SJCRH30 (cell line): ENCODE data around the gene GUCY2F. TPM values are rescaled to one million over a fixed set of nuclear protein-coding genes. Genes with fewer than 3 reads are reported as not detected.

Experiments used
- DNase-seq, 2 experiments: peaks; one replicate each; pipeline ENCODE4 v3.0.0-alpha.2; 2015 to 2020
- H3K27ac ChIP-seq: fragments of 250-450 bp; sonication (Bioruptor Pico); 2 replicates; pipeline ENCODE4 v1.5.1; 2020; ENCODE audit warnings: mild to moderate bottlenecking, moderate library complexity
- H3K27me3 ChIP-seq: fragments of 250-450 bp; sonication (Bioruptor Pico); 2 replicates; pipeline ENCODE4 v1.5.1; 2020; ENCODE audit warnings: mild to moderate bottlenecking, moderate library complexity
- H3K36me3 ChIP-seq: fragments of 250-450 bp; sonication (Bioruptor Pico); 2 replicates; pipeline ENCODE4 v1.5.1; 2020; ENCODE audit warnings: mild to moderate bottlenecking, moderate library complexity
- H3K4me1 ChIP-seq: fragments of 250-450 bp; sonication (Bioruptor Pico); 2 replicates; pipeline ENCODE4 v1.5.1; 2020; ENCODE audit warnings: mild to moderate bottlenecking, moderate library complexity
- H3K4me3 ChIP-seq: fragments of 250-450 bp; sonication (Bioruptor Pico); 2 replicates; pipeline ENCODE4 v1.5.1; 2020; ENCODE audit warnings: mild to moderate bottlenecking, moderate library complexity
- H3K9me3 ChIP-seq: fragments of 250-450 bp; sonication (Bioruptor Pico); replicated peaks from 2 replicates; pipeline ENCODE4 v1.5.1; 2020; ENCODE audit warnings: mild to moderate bottlenecking, moderate library complexity
- total RNA-seq: library from RNA; depleted of rRNA; stranded (reverse); fragments of >200 nt; shearing (Covaris generic); gene quantifications from 2 replicates; pipeline ENCODE4 v1.2.3, GENCODE V29; 2014; rRNA removed

Gene GUCY2F
- total RNA-seq = 0.03 TPM in 1 of 2 replicates, not detected in the other

DNA sequence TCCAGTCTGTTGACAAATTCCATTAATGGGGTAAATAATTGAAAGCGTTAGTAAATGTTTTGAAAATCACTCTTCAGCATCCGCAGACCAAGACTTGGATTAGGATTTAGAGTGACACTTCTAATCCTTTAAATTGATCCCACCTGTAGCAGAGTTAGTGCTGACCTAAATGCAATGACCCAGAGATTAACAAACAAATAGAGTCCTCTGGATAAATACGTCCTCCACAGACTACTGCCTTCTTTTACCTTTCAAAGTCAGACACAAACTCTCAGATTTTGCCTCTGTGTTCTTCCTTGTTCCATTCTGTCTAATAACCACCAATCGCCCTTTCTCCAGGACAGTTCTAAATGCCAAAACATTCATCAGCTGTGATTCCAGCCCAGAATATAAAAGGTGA lies at the start of gene GUCY2F:
GUCY2F (minus strand) TSS at position 101 of the 400 bp plus-strand sequence. CDS start 6,150 bp downstream, outside the sequence.
- H3K27me3 ChIP-seq = no peaks in the 10 kb centered on the region
- DNase-seq = no peak
- no peaks in the 10 kb centered on the region for H3K9me3 ChIP-seq
- no peaks in the 10 kb centered on the region for H3K36me3 ChIP-seq
- H3K27ac ChIP-seq = no peak within 1 kb of the TSS
- no peaks in the 10 kb centered on the region for H3K4me1 ChIP-seq
- no peak within 1 kb of the TSS for H3K4me3 ChIP-seq

- DNase-seq = no peak
- no peak overlapping the region for H3K4me3 ChIP-seq
- H3K27ac ChIP-seq = no peak overlapping the region
- no peaks in the 10 kb centered on the region for H3K27me3 ChIP-seq
- H3K9me3 ChIP-seq = no peaks in the 10 kb centered on the region
- H3K4me1 ChIP-seq = no peaks in the 10 kb centered on the region
- no peaks in the 10 kb centered on the region for H3K36me3 ChIP-seq
Observed at GRCh38 chrX:109519001-109519400, 37.1 kb upstream of the GUCY2F start.

GRCh38 chrX:109511113-109511512 lies 29.2 kb upstream of the GUCY2F start:
- no peak for DNase-seq
- H3K9me3 ChIP-seq = no peaks in the 10 kb centered on the region
- H3K36me3 ChIP-seq = no peaks in the 10 kb centered on the region
- no peak overlapping the region for H3K27ac ChIP-seq
- no peaks in the 10 kb centered on the region for H3K27me3 ChIP-seq
- no peaks in the 10 kb centered on the region for H3K4me1 ChIP-seq
- no peak overlapping the region for H3K4me3 ChIP-seq

GRCh38 chrX:109508915-109509314 lies 27.0 kb upstream of the GUCY2F start:
- no peaks in the 10 kb centered on the region for H3K9me3 ChIP-seq
- H3K27ac ChIP-seq = no peak overlapping the region
- H3K4me3 ChIP-seq = no peak overlapping the region
- no peak for DNase-seq
- no peaks in the 10 kb centered on the region for H3K36me3 ChIP-seq
- no peaks in the 10 kb centered on the region for H3K27me3 ChIP-seq
- no peaks in the 10 kb centered on the region for H3K4me1 ChIP-seq

DNA sequence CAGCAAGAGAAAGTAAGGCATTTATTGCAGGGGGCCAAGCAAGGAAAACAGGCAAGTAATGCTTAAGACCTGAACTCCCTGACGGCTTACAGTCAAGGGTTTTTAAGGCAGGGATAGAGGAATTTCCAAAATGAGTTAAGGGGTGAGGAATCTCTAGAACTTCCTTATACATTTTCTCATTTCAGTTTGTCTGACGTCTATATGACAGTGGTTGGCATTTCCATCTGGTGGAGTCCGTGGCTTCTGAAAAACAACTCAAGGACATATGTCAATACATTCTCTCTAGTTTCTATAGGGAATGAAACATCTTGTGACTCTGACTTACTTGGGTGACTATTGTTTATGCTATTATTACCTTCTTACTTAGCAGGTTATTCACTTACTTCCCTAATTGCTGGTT lies 19.3 kb upstream of the GUCY2F start:
- H3K27ac ChIP-seq = no peak overlapping the region
- H3K27me3 ChIP-seq = no peaks in the 10 kb centered on the region
- H3K4me3 ChIP-seq = no peak overlapping the region
- no peaks in the 10 kb centered on the region for H3K4me1 ChIP-seq
- no peaks in the 10 kb centered on the region for H3K9me3 ChIP-seq
- H3K36me3 ChIP-seq = no peaks in the 10 kb centered on the region
- DNase-seq = no peak

DNA sequence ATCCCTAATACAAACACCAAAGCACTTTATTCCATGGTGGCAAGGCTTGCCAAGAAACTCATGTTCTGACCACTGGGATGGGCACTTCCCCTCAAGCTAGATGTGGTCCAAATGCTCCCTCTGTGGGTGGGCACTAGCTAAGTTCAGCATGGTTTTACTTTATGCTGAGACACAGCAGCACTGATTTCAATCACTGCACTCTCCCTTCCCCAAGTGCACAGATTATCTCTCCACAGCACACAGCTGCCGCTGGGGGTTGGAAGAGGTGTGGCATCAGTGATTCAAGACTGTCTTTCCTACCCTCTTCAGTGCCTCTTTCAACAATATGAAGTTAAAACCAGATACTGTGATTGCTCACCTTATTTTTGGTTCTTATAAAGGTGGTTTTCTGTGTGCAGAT lies 16.5 kb upstream of the GUCY2F start:
- DNase-seq = no peak
- H3K36me3 ChIP-seq = no peaks in the 10 kb centered on the region

GRCh38 chrX:109489174-109489573 lies 7.3 kb upstream of the GUCY2F start:
- H3K4me1 ChIP-seq = no peaks in the 10 kb centered on the region
- H3K36me3 ChIP-seq = no peaks in the 10 kb centered on the region
- no peaks in the 10 kb centered on the region for H3K27me3 ChIP-seq
- H3K9me3 ChIP-seq = no peaks in the 10 kb centered on the region
- H3K27ac ChIP-seq = no peak overlapping the region
- no peak for DNase-seq
- H3K4me3 ChIP-seq = no peak overlapping the region

More for the DNA sequence above, 16.5 kb upstream of the GUCY2F start:
- no peak overlapping the region for H3K27ac ChIP-seq
- H3K9me3 ChIP-seq = no peaks in the 10 kb centered on the region
- H3K4me1 ChIP-seq = no peaks in the 10 kb centered on the region
- H3K27me3 ChIP-seq = no peaks in the 10 kb centered on the region
- H3K4me3 ChIP-seq = no peak overlapping the region

DNA sequence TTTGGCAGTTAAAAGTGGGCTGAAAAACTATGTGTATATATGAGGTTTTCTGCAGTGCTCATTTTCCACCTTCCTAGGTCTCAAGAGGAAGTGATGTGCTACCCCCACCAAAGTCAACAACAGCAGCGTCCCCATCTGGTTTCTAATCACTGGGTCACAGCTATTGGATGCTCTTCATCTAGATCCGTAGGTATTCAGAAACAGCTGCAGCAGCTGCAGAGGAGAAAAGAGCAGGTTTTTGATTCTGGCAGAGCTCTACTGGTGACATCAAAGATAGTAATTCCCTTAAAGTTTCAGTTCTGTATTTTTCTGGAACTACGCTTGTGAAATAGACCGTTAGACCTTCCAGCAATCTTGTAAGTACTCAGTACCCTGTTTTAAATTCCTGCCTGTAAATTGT lies 5.8 kb upstream of the GUCY2F start:
- H3K4me1 ChIP-seq = no peaks in the 10 kb centered on the region
- H3K27ac ChIP-seq = no peak overlapping the region
- no peak overlapping the region for H3K4me3 ChIP-seq
- no peaks in the 10 kb centered on the region for H3K9me3 ChIP-seq
- no peak for DNase-seq
- H3K36me3 ChIP-seq = no peaks in the 10 kb centered on the region
- no peaks in the 10 kb centered on the region for H3K27me3 ChIP-seq

GRCh38 chrX:109485470-109486340 lies 3.8 kb upstream of the GUCY2F start:
- no peak overlapping the region for H3K27ac ChIP-seq
- no peaks in the 10 kb centered on the region for H3K4me1 ChIP-seq
- H3K36me3 ChIP-seq = no peaks in the 10 kb centered on the region
- H3K4me3 ChIP-seq = no peak overlapping the region
- peak; percentile 30 to 69 for DNase-seq
- H3K9me3 ChIP-seq = no peaks in the 10 kb centered on the region
- H3K27me3 ChIP-seq = no peaks in the 10 kb centered on the region

DNA sequence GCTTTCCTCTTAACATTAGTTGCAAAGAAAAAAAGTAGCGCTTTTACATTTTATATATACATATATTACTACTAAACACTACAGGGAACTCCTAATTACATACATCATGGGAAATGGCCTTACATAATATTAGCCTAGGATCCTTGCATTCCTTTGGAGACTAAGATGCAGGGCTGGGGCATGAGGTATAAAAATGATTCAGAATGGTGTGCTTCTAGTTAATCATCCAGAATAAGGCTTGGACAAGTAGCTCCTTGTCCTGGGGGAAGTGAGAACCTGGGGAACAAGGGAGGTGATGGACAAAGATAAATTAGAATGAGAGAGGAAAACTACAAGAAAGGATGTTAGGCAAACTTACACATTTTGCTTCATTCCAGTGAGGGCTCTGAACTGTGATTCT lies 3.0 kb upstream of the GUCY2F start:
- Histone ChIP-seq H3K4me3 (no peak overlapping the region), H3K36me3 (no peaks in the 10 kb centered on the region), H3K27me3 (no peaks in the 10 kb centered on the region), H3K4me1 (no peaks in the 10 kb centered on the region), H3K27ac (no peak overlapping the region), H3K9me3 (no peaks in the 10 kb centered on the region)
- DNase-seq = no peak

- H3K36me3 ChIP-seq = no peaks in the 10 kb centered on the region
- peak; percentile 16 to 22 for DNase-seq
- no peaks in the 10 kb centered on the region for H3K27me3 ChIP-seq
- H3K9me3 ChIP-seq = no peaks in the 10 kb centered on the region
- no peak overlapping the region for H3K4me3 ChIP-seq
- no peak overlapping the region for H3K27ac ChIP-seq
- H3K4me1 ChIP-seq = no peaks in the 10 kb centered on the region
Observed at GRCh38 chrX:109475174-109475891, 6.6 kb downstream of the GUCY2F start.

GRCh38 chrX:109472939-109473735 lies 8.7 kb downstream of the GUCY2F start:
- DNase-seq = peak in 1 of 2 experiments; percentile 37

DNA sequence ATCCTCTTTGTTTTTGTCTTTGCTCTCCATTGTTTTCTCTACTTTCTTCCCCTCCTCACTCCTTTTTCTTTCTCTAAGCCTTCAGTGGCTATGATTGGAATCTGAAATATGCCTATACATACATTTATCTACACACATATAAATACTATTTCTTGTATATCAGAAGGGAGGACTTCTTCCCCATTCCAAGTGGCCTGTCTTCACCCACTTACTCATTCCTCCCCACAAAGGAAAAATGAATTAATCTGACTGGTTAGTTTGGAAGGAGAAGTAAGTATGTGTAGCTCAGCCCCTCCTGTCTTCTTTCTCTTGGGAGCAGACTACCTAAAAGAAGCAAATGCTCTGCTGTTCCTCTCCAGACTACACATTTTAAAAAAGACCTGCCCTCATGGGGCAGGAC lies 17.7 kb downstream of the GUCY2F start:
- DNase-seq = no peak
- Histone ChIP-seq H3K27ac (no peak overlapping the region), H3K27me3 (no peaks in the 10 kb centered on the region), H3K36me3 (no peaks in the 10 kb centered on the region), H3K9me3 (no peaks in the 10 kb centered on the region), H3K4me3 (no peak overlapping the region), H3K4me1 (no peaks in the 10 kb centered on the region)

More at GRCh38 chrX:109472939-109473735, 8.7 kb downstream of the GUCY2F start:
- no peaks in the 10 kb centered on the region for H3K27me3 ChIP-seq
- H3K4me1 ChIP-seq = no peaks in the 10 kb centered on the region
- no peaks in the 10 kb centered on the region for H3K9me3 ChIP-seq
- H3K27ac ChIP-seq = no peak overlapping the region
- no peak overlapping the region for H3K4me3 ChIP-seq
- H3K36me3 ChIP-seq = no peaks in the 10 kb centered on the region

DNA sequence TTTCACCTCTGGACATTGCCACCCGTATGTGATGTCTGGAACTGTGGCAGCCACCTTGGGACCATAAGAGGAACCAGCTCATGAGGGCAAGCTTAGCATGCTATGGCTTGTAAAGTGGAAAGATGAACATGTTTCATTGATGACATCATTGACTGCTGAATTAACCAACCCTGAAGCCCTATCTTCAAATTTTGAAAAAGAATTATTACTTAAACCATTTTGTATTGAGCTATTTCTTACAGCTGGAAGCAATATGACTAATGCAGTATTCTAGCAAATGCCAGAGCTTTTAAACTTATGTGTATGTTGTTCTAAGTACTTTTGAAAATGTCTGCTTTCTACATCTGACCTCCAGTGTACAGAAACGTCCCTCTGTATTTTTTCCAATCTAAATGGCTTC lies 18.1 kb downstream of the GUCY2F start:
- no peaks in the 10 kb centered on the region for H3K27me3 ChIP-seq
- H3K9me3 ChIP-seq = no peaks in the 10 kb centered on the region
- no peaks in the 10 kb centered on the region for H3K36me3 ChIP-seq
- no peak overlapping the region for H3K27ac ChIP-seq
- DNase-seq = no peak
- H3K4me1 ChIP-seq = no peaks in the 10 kb centered on the region
- H3K4me3 ChIP-seq = no peak overlapping the region
